H1 (cell line): ENCODE results near the gene TRIM15. TPM values are rescaled to one million over a fixed set of nuclear protein-coding genes. Genes with fewer than 3 reads are reported as not detected.

ENCODE experiments used
- CTCF ChIA-PET: fragments of 300-600 bp; sonication (Branson Sonifier 250); formaldehyde crosslinking; loops from one replicate; lab custom pipeline; 2021; ENCODE audit not compliant: partially characterized antibody; lab: Charles Lee
- POLR2A ChIA-PET: fragments of 300-600 bp; sonication (Branson Sonifier 250); formaldehyde crosslinking; loops from one replicate; lab custom pipeline; 2021; ENCODE audit warnings: inconsistent platforms; ENCODE audit not compliant: partially characterized antibody; lab: Charles Lee
- DNase-seq, 2 experiments: peaks; one replicate each; pipeline versions ENCODE4 v3.0.0 to v3.0.0-alpha.2; 2010 to 2022; ENCODE audit warnings: low spot score in 2 of 2, low read depth in 1 of 2, mixed read lengths in 1 of 2
- FAIRE-seq: peaks from 2 replicates; lab custom pipeline; 2011; peaks lifted over from hg19 to GRCh38; lab: Jason Lieb, UNC
- H2AFZ ChIP-seq: 2 replicates; pipeline ENCODE4 v1.8.1; 2012; ENCODE audit warnings: low read length, inconsistent platforms
- H2AK5ac ChIP-seq: 2 replicates; pipeline ENCODE4 v1.6.1; 2013; ENCODE audit warnings: low read depth, low read length
- H2BK120ac ChIP-seq: replicated peaks from 2 replicates; pipeline ENCODE3; 2013; ENCODE audit warnings: low read depth, low read length, inconsistent platforms
- H2BK12ac ChIP-seq: 2 replicates; pipeline ENCODE4 v1.6.1; 2013; ENCODE audit warnings: low read depth, low read length
- H2BK15ac ChIP-seq: 2 replicates; pipeline ENCODE4 v1.6.1; 2013; ENCODE audit warnings: low read length
- H2BK20ac ChIP-seq: 2 replicates; pipeline ENCODE4 v1.6.1; 2013; ENCODE audit warnings: low read length
- H2BK5ac ChIP-seq: 2 replicates; pipeline ENCODE4 v1.6.1; 2013; ENCODE audit warnings: low read depth, low read length
- H3K14ac ChIP-seq: 2 replicates; pipeline ENCODE4 v1.6.1; 2013; ENCODE audit warnings: inconsistent platforms; ENCODE audit not compliant: insufficient read length
- H3K18ac ChIP-seq: 2 replicates; pipeline ENCODE4 v1.6.1; 2013; ENCODE audit warnings: low read length; ENCODE audit errors: extremely low read depth
- H3K23ac ChIP-seq: 2 replicates; pipeline ENCODE4 v1.6.1; 2013; ENCODE audit warnings: inconsistent platforms; ENCODE audit not compliant: insufficient read length
- H3K23me2 ChIP-seq: 2 replicates; pipeline ENCODE4 v1.6.1; 2013; ENCODE audit warnings: low read depth, low read length
- H3K27ac ChIP-seq: 2 replicates; pipeline ENCODE4 v1.6.1; 2011; ENCODE audit warnings: low read depth, low read length, inconsistent platforms
- H3K27me3 ChIP-seq, 4 experiments: replicated peaks in 1 of 4; 1 replicate in 1 of 4; 2 replicates in 3 of 4; pipeline versions ENCODE4 v1.6.1 to v1.8.1; 2011 to 2013; ENCODE audit warnings: low read length in 3 of 4, mild to moderate bottlenecking in 3 of 4, inconsistent platforms in 2 of 4, mixed read lengths in 2 of 4, moderate library complexity in 1 of 4; ENCODE audit not compliant: control insufficient read depth in 3 of 4, insufficient read depth in 3 of 4; ENCODE audit errors: extremely low read depth in 1 of 4
- H3K36me3 ChIP-seq, 4 experiments: 2 replicates each; pipeline versions ENCODE4 v1.6.1 to v1.8.1; 2011 to 2013; ENCODE audit warnings: mild to moderate bottlenecking in 4 of 4, low read length in 3 of 4, moderate library complexity in 2 of 4, control low read depth in 1 of 4, inconsistent platforms in 1 of 4; ENCODE audit not compliant: insufficient read depth in 4 of 4, control insufficient read depth in 2 of 4
- H3K4ac ChIP-seq: replicated peaks from 2 replicates; pipeline ENCODE3; 2013; ENCODE audit warnings: low read length, low read depth, mixed read lengths, inconsistent platforms; ENCODE audit not compliant: insufficient read length
- H3K4me1 ChIP-seq, 4 experiments: replicated peaks in 1 of 4; 1 replicate in 1 of 4; 2 replicates in 3 of 4; pipeline versions ENCODE4 v1.6.1 to v1.8.1; 2011 to 2013; ENCODE audit warnings: low read length in 3 of 4, inconsistent platforms in 2 of 4, mixed read lengths in 1 of 4; ENCODE audit not compliant: insufficient read depth in 4 of 4, control insufficient read depth in 3 of 4
- H3K4me2 ChIP-seq, 2 experiments: 2 replicates each; pipeline versions ENCODE4 v1.6.1 to v1.8.1; 2011 to 2013; ENCODE audit warnings: low read depth in 2 of 2, low read length in 2 of 2, control low read depth in 1 of 2, inconsistent platforms in 1 of 2, mild to moderate bottlenecking in 1 of 2; ENCODE audit not compliant: insufficient read depth in 1 of 2
- H3K4me3 ChIP-seq, 4 experiments: fragments of 200-600, 300-600 bp in 1 of 4; sonication (generic), shearing (Covaris generic), sonication (Bioruptor Twin) in 1 of 4; 2 replicates each; pipeline versions ENCODE4 v1.5.1 to v1.8.1; 2011 to 2016; ENCODE audit warnings: low read length in 4 of 4, low read depth in 3 of 4, control low read depth in 2 of 4, inconsistent platforms in 2 of 4, mild to moderate bottlenecking in 2 of 4, mixed read lengths in 1 of 4, moderate library complexity in 1 of 4; ENCODE audit not compliant: insufficient read depth in 2 of 4; ENCODE audit errors: extremely low read depth in 1 of 4
- H3K56ac ChIP-seq: replicated peaks from 2 replicates; pipeline ENCODE3; 2013; ENCODE audit warnings: low read depth, mild to moderate bottlenecking, mixed read lengths, low read length, inconsistent platforms; ENCODE audit not compliant: insufficient read length
- H3K79me1 ChIP-seq: 2 replicates; pipeline ENCODE4 v1.6.1; 2013; ENCODE audit warnings: low read depth, low read length, control low read depth
- H3K79me2 ChIP-seq, 2 experiments: 2 replicates each; pipeline versions ENCODE4 v1.6.1 to v1.8.1; 2012 to 2013; ENCODE audit warnings: low read length in 2 of 2, mild to moderate bottlenecking in 2 of 2, inconsistent platforms in 1 of 2; ENCODE audit not compliant: insufficient read depth in 2 of 2, control insufficient read depth in 1 of 2
- H3K9ac ChIP-seq, 4 experiments: replicated peaks in 1 of 4; 1 replicate in 1 of 4; 2 replicates in 3 of 4; pipeline versions ENCODE4 v1.6.1 to v1.8.1; 2011 to 2013; ENCODE audit warnings: low read depth in 3 of 4, low read length in 3 of 4, control low read depth in 2 of 4, mild to moderate bottlenecking in 2 of 4, moderate library complexity in 2 of 4, inconsistent platforms in 1 of 4; ENCODE audit errors: extremely low read depth in 1 of 4
- H3K9me3 ChIP-seq, 2 experiments: 2 replicates each; pipeline versions ENCODE4 v1.6.1 to v1.8.1; 2012 to 2013; ENCODE audit warnings: mild to moderate bottlenecking in 2 of 2, moderate library complexity in 2 of 2, control low read depth in 1 of 2, inconsistent platforms in 1 of 2, low read depth in 1 of 2, low read length in 1 of 2, mixed read lengths in 1 of 2; ENCODE audit not compliant: insufficient read depth in 2 of 2
- H4K20me1 ChIP-seq, 2 experiments: replicated peaks in 1 of 2; 2 replicates each; pipeline versions ENCODE3 to v1.8.1; 2011 to 2013; ENCODE audit warnings: inconsistent platforms in 2 of 2, low read length in 2 of 2, mild to moderate bottlenecking in 1 of 2; ENCODE audit not compliant: insufficient read depth in 2 of 2, control insufficient read depth in 1 of 2
- H4K5ac ChIP-seq: 2 replicates; pipeline ENCODE4 v1.6.1; 2013; ENCODE audit warnings: low read length, low read depth, mixed read lengths, inconsistent platforms; ENCODE audit not compliant: insufficient read length
- H4K8ac ChIP-seq: 2 replicates; pipeline ENCODE4 v1.8.0; 2013; ENCODE audit warnings: mild to moderate bottlenecking, moderate library complexity, low read length, inconsistent platforms; ENCODE audit not compliant: insufficient read depth; ENCODE audit errors: extremely low read depth
- H4K91ac ChIP-seq: replicated peaks from 2 replicates; pipeline ENCODE3; 2013; ENCODE audit warnings: low read length, mixed read lengths, inconsistent platforms; ENCODE audit not compliant: insufficient read length
- FOSL1 ChIP-seq: IDR thresholded peaks from 2 replicates; pipeline ENCODE4 v1.6.1; 2011; ENCODE audit warnings: mild to moderate bottlenecking, low read depth, low read length, moderate library complexity; ENCODE audit not compliant: insufficient read depth
- WGBS, 2 experiments: shearing (Covaris generic) in 1 of 2; methylation state at CpG; one replicate each; pipeline versions ENCODE4 v1.1.6 to v1.1.7; 2013 to 2015; ENCODE audit warnings: low lambda C conversion rate in 2 of 2, mixed read lengths in 2 of 2, inconsistent platforms in 1 of 2, low coverage in 1 of 2, missing lambda C conversion rate in 1 of 2; ENCODE audit not compliant: insufficient replicate concordance in 2 of 2, insufficient coverage in 1 of 2, insufficient read length in 1 of 2; ENCODE audit errors: extremely low coverage in 1 of 2, missing lambda C conversion rate in 1 of 2; 5-methylcytosine and 5-hydroxymethylcytosine counted together
- polyA plus RNA-seq, 7 experiments: library from polyadenylated mRNA; depleted of rRNA in 3 of 7; stranded (reverse) in 5 of 7; unstranded in 2 of 7; fragments of >200 nt in 5 of 7; fragments of 200-250 nt in 2 of 7; gene quantifications; 1 replicate in 5 of 7; 2 replicates in 1 of 7; 4 replicates in 1 of 7; pipeline versions ENCODE4 v1.2.1 to v1.2.3, GENCODE V29; 2011 to 2013; ENCODE audit warnings: missing spikeins in 2 of 7, mixed read lengths in 2 of 7
- total RNA-seq: library from RNA; stranded (reverse); fragmentation: NEBNext Ultra II Directional; extraction: Animal tissue kit (Norgen Biotek cat#: 25700); gene quantifications from 2 replicates; pipeline ENCODE4 v1.2.1, GENCODE V29; 2021
- TF ChIP-seq, protein P1 (sequence below): IDR thresholded peaks from 2 replicates; pipeline ENCODE4 v1.6.1; 2012; ENCODE audit warnings: low read length, inconsistent platforms

The TRIM15 gene
- total and polyA plus RNA-seq, 2 of the 8 experiments (the other 6 are each of a cell fraction or from before 2014, with no cell fraction given), result 0.18 to 0.48 TPM

DNA sequence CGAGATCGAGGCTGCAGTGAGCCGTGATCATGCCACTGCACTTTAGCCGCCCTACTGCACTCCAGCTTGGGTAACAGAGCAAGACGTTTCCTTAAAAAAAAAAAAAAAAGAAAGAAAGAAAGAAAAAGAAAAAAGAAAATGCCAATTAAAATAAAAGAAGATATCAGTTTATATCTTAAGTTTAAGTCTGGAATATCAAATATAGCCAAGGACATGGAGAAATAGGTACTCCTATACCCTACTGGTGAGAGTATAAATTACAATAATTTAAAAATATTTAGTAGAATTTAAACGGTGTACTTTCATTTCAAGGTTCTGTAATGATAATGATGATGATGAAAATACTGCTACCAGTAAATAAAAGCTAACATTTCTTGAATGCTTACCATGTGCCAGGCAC lies 46.6 kb upstream of the TRIM15 start:
- Histone ChIP-seq H4K5ac (no peak overlapping the region), H3K56ac (no peak overlapping the region), H4K8ac (no peak overlapping the region), H3K9me3 (no peaks in the 10 kb centered on the region), H3K23ac (no peak overlapping the region), H3K14ac (no peak overlapping the region), H2BK12ac (no peak overlapping the region), H2AFZ (no peak overlapping the region), H3K36me3 (no peaks in the 10 kb centered on the region), H3K79me1 (no peaks in the 10 kb centered on the region), H4K91ac (no peak overlapping the region), H3K23me2 (no peaks in the 10 kb centered on the region), H3K27ac (no peak overlapping the region), H3K27me3 (peaks cover 0 to 9% (median 6%) of the 10 kb centered on the region in 4 experiments; a peak in 5 of 7 replicates), H2AK5ac (no peak overlapping the region), H2BK120ac (no peak overlapping the region), H3K4me3 (no peak overlapping the region), H4K20me1 (no peaks in the 10 kb centered on the region), H3K4me2 (no peak overlapping the region), H2BK20ac (no peak overlapping the region), H2BK5ac (no peak overlapping the region), H2BK15ac (no peak overlapping the region), H3K9ac (no peak overlapping the region), H3K4ac (no peak overlapping the region), H3K79me2 (no peaks in the 10 kb centered on the region), H3K18ac (no peak overlapping the region), H3K4me1 (no peaks in the 10 kb centered on the region)
- no peak for FAIRE-seq
- 95% methylated on average over 5 of the region's 6 CpGs; no CpG with 5 or more reads in 1 of the 2 experiments for WGBS, 2 experiments
- TF ChIP-seq FOSL1, result no peak
- TF ChIP-seq, protein P1, sequence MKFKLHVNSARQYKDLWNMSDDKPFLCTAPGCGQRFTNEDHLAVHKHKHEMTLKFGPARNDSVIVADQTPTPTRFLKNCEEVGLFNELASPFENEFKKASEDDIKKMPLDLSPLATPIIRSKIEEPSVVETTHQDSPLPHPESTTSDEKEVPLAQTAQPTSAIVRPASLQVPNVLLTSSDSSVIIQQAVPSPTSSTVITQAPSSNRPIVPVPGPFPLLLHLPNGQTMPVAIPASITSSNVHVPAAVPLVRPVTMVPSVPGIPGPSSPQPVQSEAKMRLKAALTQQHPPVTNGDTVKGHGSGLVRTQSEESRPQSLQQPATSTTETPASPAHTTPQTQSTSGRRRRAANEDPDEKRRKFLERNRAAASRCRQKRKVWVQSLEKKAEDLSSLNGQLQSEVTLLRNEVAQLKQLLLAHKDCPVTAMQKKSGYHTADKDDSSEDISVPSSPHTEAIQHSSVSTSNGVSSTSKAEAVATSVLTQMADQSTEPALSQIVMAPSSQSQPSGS, result no peak
- DNase-seq, result no peak
- CTCF ChIA-PET, result interaction anchor here (0.6 to 3.4 kb wide), 6 partner anchors 9 to 80 kb away, joined by 3 to 13 read pairs (median 4); partner anchors contain the start of gene POLR1H
- POLR2A ChIA-PET, result no interaction called here
